Activated gamma-delta T cell treated with anti-CD3 and anti-CD28 coated beads, Interleukin-2, amount 50 U/mL, for 16 hours (primary cell): ENCODE data around the gene TSPEAR.
"Not testable (repeated sequence)": the region's sequence is repeated elsewhere in the genome, so short reads cannot be mapped to it uniquely, and the experiment has no call there.

Experiments used
- DNase-seq: peaks from one replicate; pipeline ENCODE4 v3.0.0-alpha.2; 2020; ENCODE audit warnings: low read depth

TSPEAR gene

GRCh38 chr21:44515359-44516165, 195.8 kb downstream of the TSPEAR start:
- DNase-seq = no peak

GRCh38 chr21:44514746-44515358, 196.5 kb downstream of the TSPEAR start:
- DNase-seq = no peak

GRCh38 chr21:44514218-44514520, 197.2 kb downstream of the TSPEAR start:
- DNase-seq = no peak

- DNase-seq = no peak
These were observed 197.8 kb downstream of the TSPEAR start for GRCh38 chr21:44513389-44514217.

- DNase-seq = no peak
These were observed 198.6 kb downstream of the TSPEAR start for GRCh38 chr21:44512496-44513388.

GRCh38 chr21:44511938-44512275, 199.5 kb downstream of the TSPEAR start:
- no peak for DNase-seq

- no peak for DNase-seq
These were observed 200.0 kb downstream of the TSPEAR start for GRCh38 chr21:44511219-44511937.

- DNase-seq = peak; percentile 73
These were observed 200.7 kb downstream of the TSPEAR start for GRCh38 chr21:44510508-44511218.

- DNase-seq = no peak
These were observed 201.3 kb downstream of the TSPEAR start for GRCh38 chr21:44510109-44510507.

GRCh38 chr21:44509539-44509938, 201.8 kb downstream of the TSPEAR start:
- DNase-seq = no peak

- DNase-seq = no peak
These were observed 202.5 kb downstream of the TSPEAR start for GRCh38 chr21:44508711-44509445.

- no peak for DNase-seq
These were observed 203.0 kb downstream of the TSPEAR start for GRCh38 chr21:44508426-44508710.

GRCh38 chr21:44507673-44508425, 203.5 kb downstream of the TSPEAR start:
- no peak for DNase-seq

GRCh38 chr21:44506279-44507255, 204.8 kb downstream of the TSPEAR start:
- DNase-seq = no peak

GRCh38 chr21:44505673-44506278, 205.6 kb downstream of the TSPEAR start:
- DNase-seq = no peak

GRCh38 chr21:44503901-44504399, 207.4 kb downstream of the TSPEAR start:
- DNase-seq = no peak

- not testable (repeated sequence) for DNase-seq
These were observed 208.1 kb downstream of the TSPEAR start for GRCh38 chr21:44503006-44503889.
